ENCODE measurements around the gene KLRK1. TPM values are rescaled to one million over a fixed set of nuclear protein-coding genes. Genes with fewer than 3 reads are reported as not detected.

KLRK1 gene
- polyA plus RNA-seq, 1 of the 3 experiments (the other 2 are of a cell fraction): not detected

DNA sequence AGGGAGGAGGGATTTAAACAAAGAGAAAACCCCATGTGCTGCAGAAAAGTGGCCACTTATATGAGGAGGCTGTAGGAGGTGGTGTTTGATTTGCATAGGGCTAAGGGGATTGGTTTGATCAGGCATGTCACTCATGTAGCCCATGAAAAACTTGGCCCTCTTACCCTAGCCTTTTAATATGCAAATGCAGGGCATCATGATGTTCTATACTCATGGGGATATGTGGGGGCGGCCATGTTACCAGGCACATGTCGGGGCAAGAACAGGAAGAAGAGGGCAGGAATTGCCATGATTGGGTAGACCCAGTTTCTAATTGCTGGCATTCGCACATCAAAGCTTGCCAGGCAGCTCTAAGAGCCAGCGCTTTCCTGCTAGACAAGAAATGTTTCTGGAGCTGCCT is 28.8 kb downstream of the KLRK1 start:
- ChIA-PET CTCF (no interaction called here), POLR2A (no interaction called here)
- H2AFZ ChIP-seq (ENCODE audit: low read depth): no peak overlapping the region
- no peaks in the 10 kb centered on the region for H3K9me3 ChIP-seq
- H4K20me1 ChIP-seq (ENCODE audit: insufficient read depth): no peaks in the 10 kb centered on the region
- H3K36me3 ChIP-seq (replicated peaks in 1 of 2; ENCODE audit: control insufficient read depth in 1 of 2, insufficient read depth in 2 of 2, low read length in 1 of 2): no peaks in the 10 kb centered on the region
- H3K79me2 ChIP-seq (ENCODE audit: insufficient read depth): no peaks in the 10 kb centered on the region
- H3K4me2 ChIP-seq: no peak overlapping the region
- 60% methylated on average over 4 of the region's 4 CpGs for WGBS (ENCODE audit: low lambda C conversion rate)
- peaks cover 0 to 9% of the 10 kb centered on the region in 2 experiments; a peak in 1 of 4 replicates for H3K4me1 ChIP-seq (ENCODE audit: control insufficient read depth in 1 of 2, insufficient read depth in 2 of 2, low read depth in 1 of 2, low read length in 1 of 2)
- no peaks in the 10 kb centered on the region for H3K27me3 ChIP-seq (ENCODE audit: insufficient read depth)
- no peaks in the 10 kb centered on the region for H3K9me2 ChIP-seq
- DNase-seq: no peak
- no peaks in the 10 kb centered on the region for H3F3A ChIP-seq (replicated peaks; ENCODE audit: insufficient read depth)
- no peak overlapping the region for H3K27ac ChIP-seq (ENCODE audit: low read depth in 2 of 2, low read length in 1 of 2)
- H3K9ac ChIP-seq: no peak overlapping the region
- no peak for TF ChIP-seq NRF1 (IDR thresholded peaks at IDR 0.05; ENCODE audit: low read depth, low read length)
- TF ChIP-seq, protein P1, sequence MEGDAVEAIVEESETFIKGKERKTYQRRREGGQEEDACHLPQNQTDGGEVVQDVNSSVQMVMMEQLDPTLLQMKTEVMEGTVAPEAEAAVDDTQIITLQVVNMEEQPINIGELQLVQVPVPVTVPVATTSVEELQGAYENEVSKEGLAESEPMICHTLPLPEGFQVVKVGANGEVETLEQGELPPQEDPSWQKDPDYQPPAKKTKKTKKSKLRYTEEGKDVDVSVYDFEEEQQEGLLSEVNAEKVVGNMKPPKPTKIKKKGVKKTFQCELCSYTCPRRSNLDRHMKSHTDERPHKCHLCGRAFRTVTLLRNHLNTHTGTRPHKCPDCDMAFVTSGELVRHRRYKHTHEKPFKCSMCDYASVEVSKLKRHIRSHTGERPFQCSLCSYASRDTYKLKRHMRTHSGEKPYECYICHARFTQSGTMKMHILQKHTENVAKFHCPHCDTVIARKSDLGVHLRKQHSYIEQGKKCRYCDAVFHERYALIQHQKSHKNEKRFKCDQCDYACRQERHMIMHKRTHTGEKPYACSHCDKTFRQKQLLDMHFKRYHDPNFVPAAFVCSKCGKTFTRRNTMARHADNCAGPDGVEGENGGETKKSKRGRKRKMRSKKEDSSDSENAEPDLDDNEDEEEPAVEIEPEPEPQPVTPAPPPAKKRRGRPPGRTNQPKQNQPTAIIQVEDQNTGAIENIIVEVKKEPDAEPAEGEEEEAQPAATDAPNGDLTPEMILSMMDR (IDR thresholded peaks at IDR 0.05): no peak
- TF ChIP-seq GATA2 (CRISPR knock-in tag; IDR thresholded peaks at IDR 0.05): no peak
- TF ChIP-seq, protein P2, sequence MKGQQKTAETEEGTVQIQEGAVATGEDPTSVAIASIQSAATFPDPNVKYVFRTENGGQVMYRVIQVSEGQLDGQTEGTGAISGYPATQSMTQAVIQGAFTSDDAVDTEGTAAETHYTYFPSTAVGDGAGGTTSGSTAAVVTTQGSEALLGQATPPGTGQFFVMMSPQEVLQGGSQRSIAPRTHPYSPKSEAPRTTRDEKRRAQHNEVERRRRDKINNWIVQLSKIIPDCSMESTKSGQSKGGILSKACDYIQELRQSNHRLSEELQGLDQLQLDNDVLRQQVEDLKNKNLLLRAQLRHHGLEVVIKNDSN (IDR thresholded peaks at IDR 0.05; ENCODE audit: borderline replicate concordance, low read depth): no peak
- TF ChIP-seq RFX5 (IDR thresholded peaks at IDR 0.05; ENCODE audit: low read length): no peak
- no peak overlapping the region for H3K4me3 ChIP-seq (ENCODE audit: low read depth in 2 of 2, low read length in 1 of 2)

DNA sequence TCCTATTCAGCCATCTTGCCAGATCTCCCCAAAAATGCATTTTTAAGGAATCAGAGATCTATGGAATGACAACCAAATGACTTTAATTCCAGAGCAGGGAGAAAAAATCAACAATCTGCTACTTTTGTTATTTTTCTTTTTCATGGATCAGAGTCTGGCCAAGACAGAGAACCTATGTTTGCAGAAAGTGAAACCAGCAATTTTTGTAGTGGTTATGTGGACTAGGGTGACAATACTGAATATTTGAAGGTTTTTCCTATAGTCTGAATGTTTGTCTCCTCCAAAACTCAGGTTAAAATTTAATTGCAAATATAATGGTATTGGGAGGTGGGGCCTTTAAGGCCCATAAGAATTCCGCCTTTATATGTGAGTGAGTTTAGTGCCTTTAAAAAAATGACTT is 30.9 kb downstream of the KLRK1 start:
- 64% methylated on average over 1 of the region's 1 CpG for WGBS (ENCODE audit: low lambda C conversion rate)
- H4K20me1 ChIP-seq (ENCODE audit: insufficient read depth): no peaks in the 10 kb centered on the region
- no peaks in the 10 kb centered on the region for H3K9me3 ChIP-seq
- H3K9me2 ChIP-seq: no peaks in the 10 kb centered on the region
- H3K4me1 ChIP-seq (ENCODE audit: control insufficient read depth in 1 of 2, insufficient read depth in 2 of 2, low read depth in 1 of 2, low read length in 1 of 2): no peaks in the 10 kb centered on the region
- CTCF ChIA-PET: no interaction called here
- H3K36me3 ChIP-seq (replicated peaks in 1 of 2; ENCODE audit: control insufficient read depth in 1 of 2, insufficient read depth in 2 of 2, low read length in 1 of 2): no peaks in the 10 kb centered on the region
- no peaks in the 10 kb centered on the region for H3F3A ChIP-seq (replicated peaks; ENCODE audit: insufficient read depth)
- TF ChIP-seq ELF1 (IDR thresholded peaks at IDR 0.05) (no peak), TAF1 (IDR thresholded peaks at IDR 0.05; ENCODE audit: borderline replicate concordance, low read depth, low read length) (no peak), CHD2 (IDR thresholded peaks at IDR 0.05; ENCODE audit: low read length, partially characterized antibody) (no peak), JUND (IDR thresholded peaks at IDR 0.05) (no peak), EP300 (IDR thresholded peaks at IDR 0.05; ENCODE audit: borderline replicate concordance in 1 of 2, low read depth in 1 of 2, low read length in 1 of 2) (no peak), FOSL2 (IDR thresholded peaks at IDR 0.05; ENCODE audit: borderline replicate concordance, low read depth) (no peak), POLR2AphosphoS5 (IDR thresholded peaks at IDR 0.05; ENCODE audit: low read depth, low read length) (no peak), GATA2 (CRISPR knock-in tag; IDR thresholded peaks at IDR 0.05) (no peak), TEAD4 (IDR thresholded peaks at IDR 0.05; ENCODE audit: borderline replicate concordance, insufficient read depth) (no peak), SMC3 (IDR thresholded peaks at IDR 0.05; ENCODE audit: low read depth, low read length) (no peak)
- TF ChIP-seq, protein P3, sequence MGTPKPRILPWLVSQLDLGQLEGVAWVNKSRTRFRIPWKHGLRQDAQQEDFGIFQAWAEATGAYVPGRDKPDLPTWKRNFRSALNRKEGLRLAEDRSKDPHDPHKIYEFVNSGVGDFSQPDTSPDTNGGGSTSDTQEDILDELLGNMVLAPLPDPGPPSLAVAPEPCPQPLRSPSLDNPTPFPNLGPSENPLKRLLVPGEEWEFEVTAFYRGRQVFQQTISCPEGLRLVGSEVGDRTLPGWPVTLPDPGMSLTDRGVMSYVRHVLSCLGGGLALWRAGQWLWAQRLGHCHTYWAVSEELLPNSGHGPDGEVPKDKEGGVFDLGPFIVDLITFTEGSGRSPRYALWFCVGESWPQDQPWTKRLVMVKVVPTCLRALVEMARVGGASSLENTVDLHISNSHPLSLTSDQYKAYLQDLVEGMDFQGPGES (IDR thresholded peaks at IDR 0.05; ENCODE audit: low read depth, low read length): no peak
- TF ChIP-seq, protein P4, sequence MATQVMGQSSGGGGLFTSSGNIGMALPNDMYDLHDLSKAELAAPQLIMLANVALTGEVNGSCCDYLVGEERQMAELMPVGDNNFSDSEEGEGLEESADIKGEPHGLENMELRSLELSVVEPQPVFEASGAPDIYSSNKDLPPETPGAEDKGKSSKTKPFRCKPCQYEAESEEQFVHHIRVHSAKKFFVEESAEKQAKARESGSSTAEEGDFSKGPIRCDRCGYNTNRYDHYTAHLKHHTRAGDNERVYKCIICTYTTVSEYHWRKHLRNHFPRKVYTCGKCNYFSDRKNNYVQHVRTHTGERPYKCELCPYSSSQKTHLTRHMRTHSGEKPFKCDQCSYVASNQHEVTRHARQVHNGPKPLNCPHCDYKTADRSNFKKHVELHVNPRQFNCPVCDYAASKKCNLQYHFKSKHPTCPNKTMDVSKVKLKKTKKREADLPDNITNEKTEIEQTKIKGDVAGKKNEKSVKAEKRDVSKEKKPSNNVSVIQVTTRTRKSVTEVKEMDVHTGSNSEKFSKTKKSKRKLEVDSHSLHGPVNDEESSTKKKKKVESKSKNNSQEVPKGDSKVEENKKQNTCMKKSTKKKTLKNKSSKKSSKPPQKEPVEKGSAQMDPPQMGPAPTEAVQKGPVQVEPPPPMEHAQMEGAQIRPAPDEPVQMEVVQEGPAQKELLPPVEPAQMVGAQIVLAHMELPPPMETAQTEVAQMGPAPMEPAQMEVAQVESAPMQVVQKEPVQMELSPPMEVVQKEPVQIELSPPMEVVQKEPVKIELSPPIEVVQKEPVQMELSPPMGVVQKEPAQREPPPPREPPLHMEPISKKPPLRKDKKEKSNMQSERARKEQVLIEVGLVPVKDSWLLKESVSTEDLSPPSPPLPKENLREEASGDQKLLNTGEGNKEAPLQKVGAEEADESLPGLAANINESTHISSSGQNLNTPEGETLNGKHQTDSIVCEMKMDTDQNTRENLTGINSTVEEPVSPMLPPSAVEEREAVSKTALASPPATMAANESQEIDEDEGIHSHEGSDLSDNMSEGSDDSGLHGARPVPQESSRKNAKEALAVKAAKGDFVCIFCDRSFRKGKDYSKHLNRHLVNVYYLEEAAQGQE (IDR thresholded peaks at IDR 0.05; ENCODE audit: low read depth, low read length): no peak
- TF ChIP-seq, protein P5, sequence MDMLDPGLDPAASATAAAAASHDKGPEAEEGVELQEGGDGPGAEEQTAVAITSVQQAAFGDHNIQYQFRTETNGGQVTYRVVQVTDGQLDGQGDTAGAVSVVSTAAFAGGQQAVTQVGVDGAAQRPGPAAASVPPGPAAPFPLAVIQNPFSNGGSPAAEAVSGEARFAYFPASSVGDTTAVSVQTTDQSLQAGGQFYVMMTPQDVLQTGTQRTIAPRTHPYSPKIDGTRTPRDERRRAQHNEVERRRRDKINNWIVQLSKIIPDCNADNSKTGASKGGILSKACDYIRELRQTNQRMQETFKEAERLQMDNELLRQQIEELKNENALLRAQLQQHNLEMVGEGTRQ (IDR thresholded peaks at IDR 0.05; ENCODE audit: borderline replicate concordance, low read depth, low read length): no peak
- no peaks in the 10 kb centered on the region for H3K27me3 ChIP-seq (ENCODE audit: insufficient read depth)
- DNase-seq: no peak
- H3K4me2 ChIP-seq: no peak overlapping the region
- H3K79me2 ChIP-seq (ENCODE audit: insufficient read depth): no peaks in the 10 kb centered on the region
- no peak overlapping the region for H3K9ac ChIP-seq
- no peak overlapping the region for H2AFZ ChIP-seq (ENCODE audit: low read depth)
- POLR2A ChIA-PET: no interaction called here
- no peak overlapping the region for H3K27ac ChIP-seq (ENCODE audit: low read depth in 2 of 2, low read length in 1 of 2)
- no peak overlapping the region for H3K4me3 ChIP-seq (ENCODE audit: low read depth in 2 of 2, low read length in 1 of 2)

All from SK-N-SH (cell line).